IPS-NIHi7 (cell line): ENCODE data around the gene KRTAP22-1.

ENCODE experiments used
- DNase-seq: peaks from one replicate; pipeline ENCODE4 v3.0.0; 2012; ENCODE audit warnings: mixed read lengths; ENCODE audit errors: extremely low spot score

KRTAP22-1 gene

GRCh38 chr21:30625449-30626165, 24.7 kb downstream of the KRTAP22-1 start:
- DNase-seq = no peak

- no peak for DNase-seq
These were observed 27.2 kb downstream of the KRTAP22-1 start for GRCh38 chr21:30628109-30628508.

GRCh38 chr21:30629200-30629599, 28.3 kb downstream of the KRTAP22-1 start:
- no peak for DNase-seq

- DNase-seq = no peak
These were observed 34.0 kb downstream of the KRTAP22-1 start, which contains the start of gene KRTAP20-2 for GRCh38 chr21:30634906-30635305. TSS of gene KRTAP20-2 (plus strand) at chr21:30635206. CDS start at chr21:30635264, 58 bp downstream.

GRCh38 chr21:30638686-30639085, 37.8 kb downstream of the KRTAP22-1 start:
- DNase-seq = no peak

- no peak for DNase-seq
These were observed 41.7 kb downstream of the KRTAP22-1 start, which contains the start of gene KRTAP20-3 for GRCh38 chr21:30642564-30642963. TSS of gene KRTAP20-3 (plus strand) at chr21:30642864.

- no peak for DNase-seq
These were observed 46.1 kb downstream of the KRTAP22-1 start for GRCh38 chr21:30646904-30647414.
